GM18498 (cell line): ENCODE data around the gene TMEM252.

Source experiments
- ATAC-seq: cut with Tn5 transposase; IDR thresholded peaks from one replicate; pipeline ENCODE4 v1.9.1; 2021; ENCODE audit warnings: mild to moderate bottlenecking, moderate library complexity; ENCODE audit not compliant: unreplicated experiment

The TMEM252 gene

GRCh38 chr9:68545033-68545705, 4.5 kb upstream of the TMEM252 start:
- peak; percentile 46 for ATAC-seq

GRCh38 chr9:68541568-68541967, 885 bp upstream of the TMEM252 start:
- ATAC-seq = no peak

- ATAC-seq = no peak
Observed at GRCh38 chr9:68538200-68538599, 2.5 kb downstream of the TMEM252 start.

- ATAC-seq = no peak
Observed at GRCh38 chr9:68537616-68537880, 3.1 kb downstream of the TMEM252 start.

GRCh38 chr9:68536876-68537615, 3.6 kb downstream of the TMEM252 start:
- ATAC-seq = no peak

GRCh38 chr9:68533678-68534077, 7.0 kb downstream of the TMEM252 start:
- no peak for ATAC-seq

- ATAC-seq = no peak
Observed at GRCh38 chr9:68532131-68532530, 8.6 kb downstream of the TMEM252 start.

GRCh38 chr9:68530618-68531017, 10.1 kb downstream of the TMEM252 start:
- no peak for ATAC-seq

GRCh38 chr9:68523367-68523936, 17.2 kb downstream of the TMEM252 start:
- no peak for ATAC-seq

- ATAC-seq = no peak
Observed at GRCh38 chr9:68522954-68523353, 17.7 kb downstream of the TMEM252 start.

GRCh38 chr9:68522131-68522530, 18.6 kb downstream of the TMEM252 start:
- no peak for ATAC-seq

- no peak for ATAC-seq
Observed at GRCh38 chr9:68515326-68516017, 25.2 kb downstream of the TMEM252 start.

GRCh38 chr9:68513981-68514380, 26.7 kb downstream of the TMEM252 start:
- ATAC-seq = no peak

- ATAC-seq = no peak
Observed at GRCh38 chr9:68513385-68513784, 27.3 kb downstream of the TMEM252 start.

GRCh38 chr9:68509689-68510088, 31.0 kb downstream of the TMEM252 start:
- ATAC-seq = no peak

GRCh38 chr9:68508547-68508946, 32.1 kb downstream of the TMEM252 start:
- no peak for ATAC-seq

GRCh38 chr9:68507806-68508145, 32.9 kb downstream of the TMEM252 start:
- ATAC-seq = no peak

- no peak for ATAC-seq
Observed at GRCh38 chr9:68507130-68507805, 33.4 kb downstream of the TMEM252 start.

GRCh38 chr9:68506551-68506950, 34.1 kb downstream of the TMEM252 start:
- ATAC-seq = no peak

GRCh38 chr9:68505681-68506409, 34.8 kb downstream of the TMEM252 start:
- peak; percentile 77 for ATAC-seq

- no peak for ATAC-seq
Observed at GRCh38 chr9:68502279-68502678, 38.4 kb downstream of the TMEM252 start.
